GM18511 (cell line): ENCODE measurements around the gene COL9A3.
"Not testable (repeated sequence)": the region's sequence is repeated elsewhere in the genome, so short reads cannot be mapped to it uniquely, and the experiment has no call there.

Experiments used
- ATAC-seq: cut with Tn5 transposase; IDR thresholded peaks from one replicate; pipeline ENCODE4 v1.9.1; 2021; ENCODE audit warnings: mild to moderate bottlenecking, moderate library complexity; ENCODE audit not compliant: unreplicated experiment

COL9A3 gene

GRCh38 chr20:62832951-62833391 is 16.1 kb downstream of the COL9A3 start:
- no peak for ATAC-seq

- ATAC-seq: no peak
Measured at GRCh38 chr20:62834967-62835730, 18.3 kb downstream of the COL9A3 start.

- ATAC-seq: no peak
Measured at GRCh38 chr20:62835931-62836861, 19.3 kb downstream of the COL9A3 start.

GRCh38 chr20:62836967-62837490 is 20.2 kb downstream of the COL9A3 start:
- ATAC-seq: no peak

- ATAC-seq: peak; percentile 22
Measured at GRCh38 chr20:62837790-62838127, 20.9 kb downstream of the COL9A3 start.

GRCh38 chr20:62838128-62838891 is 21.5 kb downstream of the COL9A3 start:
- ATAC-seq: peak; percentile 94

GRCh38 chr20:62839261-62839660 is 22.4 kb downstream of the COL9A3 start:
- no peak for ATAC-seq

- no peak for ATAC-seq
Measured at GRCh38 chr20:62839816-62840215, 23.0 kb downstream of the COL9A3 start.

- ATAC-seq: no peak
Measured at GRCh38 chr20:62840244-62841197, 23.7 kb downstream of the COL9A3 start.

GRCh38 chr20:62841705-62842212 is 24.9 kb downstream of the COL9A3 start:
- ATAC-seq: no peak

GRCh38 chr20:62843656-62844055 is 26.8 kb downstream of the COL9A3 start:
- ATAC-seq: no peak

- no peak for ATAC-seq
Measured at GRCh38 chr20:62844182-62844581, 27.3 kb downstream of the COL9A3 start.

- ATAC-seq: no peak
Measured at GRCh38 chr20:62845416-62846160, 28.7 kb downstream of the COL9A3 start.

GRCh38 chr20:62846166-62846890 is 29.5 kb downstream of the COL9A3 start:
- no peak for ATAC-seq

- not testable (repeated sequence) for ATAC-seq
Measured at GRCh38 chr20:62848917-62849316, 32.1 kb downstream of the COL9A3 start.

GRCh38 chr20:62849431-62849830 is 32.6 kb downstream of the COL9A3 start:
- ATAC-seq: no peak

- ATAC-seq: no peak
Measured at GRCh38 chr20:62850333-62850974, 33.6 kb downstream of the COL9A3 start.

GRCh38 chr20:62852196-62852595 is 35.3 kb downstream of the COL9A3 start:
- ATAC-seq: no peak
